Measurements from ENCODE around the gene CYP20A1. TPM values are rescaled to one million over a fixed set of nuclear protein-coding genes. Genes with fewer than 3 reads are reported as not detected.
"Not testable (repeated sequence)": the region's sequence is repeated elsewhere in the genome, so short reads cannot be mapped to it uniquely, and the experiment has no call there.

The CYP20A1 gene, protein sequence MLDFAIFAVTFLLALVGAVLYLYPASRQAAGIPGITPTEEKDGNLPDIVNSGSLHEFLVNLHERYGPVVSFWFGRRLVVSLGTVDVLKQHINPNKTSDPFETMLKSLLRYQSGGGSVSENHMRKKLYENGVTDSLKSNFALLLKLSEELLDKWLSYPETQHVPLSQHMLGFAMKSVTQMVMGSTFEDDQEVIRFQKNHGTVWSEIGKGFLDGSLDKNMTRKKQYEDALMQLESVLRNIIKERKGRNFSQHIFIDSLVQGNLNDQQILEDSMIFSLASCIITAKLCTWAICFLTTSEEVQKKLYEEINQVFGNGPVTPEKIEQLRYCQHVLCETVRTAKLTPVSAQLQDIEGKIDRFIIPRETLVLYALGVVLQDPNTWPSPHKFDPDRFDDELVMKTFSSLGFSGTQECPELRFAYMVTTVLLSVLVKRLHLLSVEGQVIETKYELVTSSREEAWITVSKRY
- 10 to 100 TPM; 35.1 to 35.4 TPM for total RNA-seq

DNA sequence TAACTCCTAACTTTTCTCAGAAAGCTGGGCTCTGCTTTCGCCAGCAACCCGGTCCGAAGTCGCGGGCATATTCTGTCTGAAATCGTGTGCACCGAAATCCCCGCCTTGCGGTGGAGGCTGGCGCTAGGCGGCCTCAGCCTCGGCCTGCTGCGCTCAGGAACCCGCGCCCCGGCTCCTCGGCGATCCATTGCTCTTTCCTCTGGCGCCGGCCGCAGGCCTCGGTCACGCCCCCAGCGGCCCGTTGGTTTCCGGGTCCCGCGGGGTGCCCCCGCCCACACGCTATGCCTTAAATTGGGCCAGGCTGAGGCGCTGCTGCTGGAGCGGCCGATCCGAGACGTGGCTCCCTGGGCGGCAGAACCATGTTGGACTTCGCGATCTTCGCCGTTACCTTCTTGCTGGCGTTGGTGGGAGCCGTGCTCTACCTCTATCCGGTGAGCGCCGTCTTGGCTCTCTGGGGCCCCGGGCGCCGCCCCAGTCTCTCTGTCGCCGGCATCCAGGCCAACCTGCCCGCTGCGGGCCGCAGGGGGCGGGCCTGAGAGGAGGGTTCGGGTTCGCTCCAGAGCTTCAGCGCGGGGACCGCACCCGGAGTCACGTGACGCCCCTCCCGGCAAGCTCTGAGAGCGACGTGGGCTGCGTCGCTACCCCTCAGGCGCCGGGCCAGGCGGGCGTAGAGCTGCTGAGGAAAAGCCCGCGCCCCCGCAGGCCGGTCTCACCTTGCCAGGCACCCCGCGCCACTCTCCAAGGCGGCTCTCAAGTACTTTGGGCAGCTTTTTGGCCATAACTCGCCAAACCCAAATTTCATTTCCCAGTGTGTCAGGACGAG is at the start of gene CYP20A1:
CYP20A1 (plus strand) TSS at position 315 of the 823 bp plus-strand sequence; CDS start at position 360, 45 bp downstream.
- H3K36me3 ChIP-seq: no peaks in the 10 kb centered on the region
- no peaks in the 10 kb centered on the region for H3K27me3 ChIP-seq (replicated peaks; ENCODE audit: insufficient read depth)
- H3K9me3 ChIP-seq: no peaks in the 10 kb centered on the region
- H3K4me1 ChIP-seq (replicated peaks): no peaks in the 10 kb centered on the region
- intact Hi-C loops (cut with DNase I): loop anchor here (10.0 kb wide), 1 partner anchor 216 kb away; no protein-coding TSS in a partner anchor
- DNase-seq (ENCODE audit: low spot score): peak; percentile 94
- peak within 1 kb of the TSS; percentile 68 to 84 for H3K4me3 ChIP-seq
- peak within 1 kb of the TSS; percentile 95 to 96 for H3K27ac ChIP-seq
- under 1% methylated on average over 64 of the region's 80 CpGs for WGBS
- TF ChIP-seq, protein P1, sequence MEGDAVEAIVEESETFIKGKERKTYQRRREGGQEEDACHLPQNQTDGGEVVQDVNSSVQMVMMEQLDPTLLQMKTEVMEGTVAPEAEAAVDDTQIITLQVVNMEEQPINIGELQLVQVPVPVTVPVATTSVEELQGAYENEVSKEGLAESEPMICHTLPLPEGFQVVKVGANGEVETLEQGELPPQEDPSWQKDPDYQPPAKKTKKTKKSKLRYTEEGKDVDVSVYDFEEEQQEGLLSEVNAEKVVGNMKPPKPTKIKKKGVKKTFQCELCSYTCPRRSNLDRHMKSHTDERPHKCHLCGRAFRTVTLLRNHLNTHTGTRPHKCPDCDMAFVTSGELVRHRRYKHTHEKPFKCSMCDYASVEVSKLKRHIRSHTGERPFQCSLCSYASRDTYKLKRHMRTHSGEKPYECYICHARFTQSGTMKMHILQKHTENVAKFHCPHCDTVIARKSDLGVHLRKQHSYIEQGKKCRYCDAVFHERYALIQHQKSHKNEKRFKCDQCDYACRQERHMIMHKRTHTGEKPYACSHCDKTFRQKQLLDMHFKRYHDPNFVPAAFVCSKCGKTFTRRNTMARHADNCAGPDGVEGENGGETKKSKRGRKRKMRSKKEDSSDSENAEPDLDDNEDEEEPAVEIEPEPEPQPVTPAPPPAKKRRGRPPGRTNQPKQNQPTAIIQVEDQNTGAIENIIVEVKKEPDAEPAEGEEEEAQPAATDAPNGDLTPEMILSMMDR (IDR thresholded peaks at IDR 0.05): peak; percentile 11 to 57 (median 40)
- peak; percentile 60 for TF ChIP-seq POLR2A (IDR thresholded peaks at IDR 0.05)
- TF ChIP-seq POLR2AphosphoS5 (IDR thresholded peaks at IDR 0.05): peak; percentile 90

DNA sequence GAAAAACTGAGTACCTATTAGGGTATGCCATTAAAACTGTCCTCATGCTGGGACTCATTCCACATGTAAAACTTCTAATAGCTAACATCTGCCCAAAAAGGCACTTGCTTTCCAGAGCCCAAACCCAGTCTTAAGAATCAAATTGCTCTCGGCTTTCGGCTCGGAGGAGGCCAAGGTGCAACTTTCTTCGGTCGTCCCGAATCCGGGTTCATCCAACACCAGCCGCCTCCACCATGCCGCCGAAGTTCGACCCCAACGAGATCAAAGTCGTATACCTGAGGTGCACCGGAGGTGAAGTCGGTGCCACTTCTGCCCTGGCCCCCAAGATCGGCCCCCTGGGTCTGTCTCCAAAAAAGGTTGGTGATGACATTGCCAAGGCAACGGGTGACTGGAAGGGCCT is 48.3 kb upstream of the CYP20A1 start:
- H3K27ac ChIP-seq; H3K9me3 ChIP-seq; DNase-seq (ENCODE audit: low spot score); intact Hi-C loops (cut with DNase I); H3K4me3 ChIP-seq; H3K27me3 ChIP-seq (replicated peaks; ENCODE audit: insufficient read depth); H3K36me3 ChIP-seq; H3K4me1 ChIP-seq (replicated peaks): not testable (repeated sequence)
- WGBS: 95% methylated on average over 17 of the region's 17 CpGs

DNA sequence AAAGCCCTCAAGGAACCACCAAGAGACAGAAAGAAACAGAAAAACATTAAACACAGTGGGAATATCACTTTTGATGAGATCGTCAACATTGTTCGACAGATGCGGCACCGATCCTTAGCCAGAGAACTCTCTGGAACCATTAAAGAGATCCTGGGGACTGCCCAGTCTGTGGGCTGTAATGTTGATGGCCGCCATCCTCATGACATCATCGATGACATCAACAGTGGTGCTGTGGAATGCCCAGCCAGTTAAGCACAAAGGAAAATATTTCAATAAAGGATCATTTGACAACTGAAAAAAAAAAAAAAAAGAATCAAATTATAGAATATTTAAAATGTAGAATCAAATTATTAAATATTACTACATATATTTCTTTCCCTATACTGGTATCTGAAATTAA is 47.8 kb upstream of the CYP20A1 start:
- H3K4me1 ChIP-seq (replicated peaks); H3K4me3 ChIP-seq; intact Hi-C loops (cut with DNase I); H3K27me3 ChIP-seq (replicated peaks; ENCODE audit: insufficient read depth); H3K27ac ChIP-seq; H3K36me3 ChIP-seq; DNase-seq (ENCODE audit: low spot score); H3K9me3 ChIP-seq: not testable (repeated sequence)
- WGBS: 95% methylated on average over 6 of the region's 6 CpGs

DNA sequence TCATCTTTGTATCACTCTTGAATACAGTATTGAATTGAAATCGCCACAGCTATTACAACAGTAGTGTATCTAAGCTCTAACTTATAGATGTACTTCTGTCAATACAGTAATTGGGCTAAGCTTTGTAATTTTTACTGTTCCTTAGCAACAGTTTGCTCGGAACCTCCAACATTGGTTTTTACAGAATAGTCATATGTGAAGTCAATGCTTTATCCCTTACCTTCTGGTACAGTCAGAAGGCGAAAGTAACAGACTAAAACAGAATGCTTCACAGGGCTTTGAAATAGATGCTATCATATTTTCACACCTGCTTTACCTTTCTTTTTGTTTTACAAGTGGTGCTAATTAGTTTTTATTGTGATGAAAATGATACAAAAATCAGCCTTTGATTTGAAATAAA is 46.9 kb upstream of the CYP20A1 start:
- 94% methylated on average over 3 of the region's 3 CpGs for WGBS
- Histone ChIP-seq H3K27ac (no peak overlapping the region), H3K4me3 (no peak overlapping the region), H3K36me3 (no peaks in the 10 kb centered on the region), H3K27me3 (replicated peaks; ENCODE audit: insufficient read depth) (no peaks in the 10 kb centered on the region), H3K4me1 (replicated peaks) (no peaks in the 10 kb centered on the region), H3K9me3 (no peaks in the 10 kb centered on the region)
- no peak for DNase-seq (ENCODE audit: low spot score)
- intact Hi-C loops (cut with DNase I): no loop called here
- TF ChIP-seq POLR2A (IDR thresholded peaks at IDR 0.05): no peak
- TF ChIP-seq, protein P1 (IDR thresholded peaks at IDR 0.05): no peak
- no peak for TF ChIP-seq POLR2AphosphoS5 (IDR thresholded peaks at IDR 0.05)

DNA sequence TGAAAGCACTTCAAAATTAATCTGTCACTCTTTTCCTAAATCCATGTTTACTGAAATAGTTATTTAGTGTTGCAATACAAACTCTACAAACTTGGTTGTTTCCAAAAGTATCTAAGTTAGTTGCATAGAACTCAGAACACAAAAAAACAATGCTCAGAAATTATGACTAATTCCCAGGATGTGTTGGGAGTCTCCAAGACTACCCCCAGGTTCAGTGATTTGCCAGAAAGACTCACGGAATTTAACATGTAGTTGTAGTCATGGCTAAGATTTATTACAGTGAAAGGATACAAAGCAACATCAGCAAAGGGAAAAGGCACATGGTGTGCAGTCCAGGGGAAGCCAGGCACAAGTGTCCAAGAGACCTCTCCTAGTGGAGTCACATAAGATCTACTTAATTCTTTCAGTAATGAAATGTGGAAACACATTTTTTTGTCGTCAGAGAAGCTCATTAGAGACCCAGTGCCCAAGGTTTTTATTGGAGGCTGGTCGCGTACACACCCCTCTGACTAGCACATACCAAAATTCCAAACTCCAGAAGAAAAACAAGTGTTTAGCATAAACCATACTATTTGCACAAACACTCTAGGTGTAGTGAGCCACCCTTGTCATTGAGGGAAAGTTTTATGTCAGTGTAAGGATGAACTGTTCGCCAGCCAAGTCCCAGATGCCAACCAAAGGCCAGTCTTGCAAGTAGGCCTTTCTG is 43.3 kb upstream of the CYP20A1 start:
- H3K27ac ChIP-seq: no peak overlapping the region
- H3K4me3 ChIP-seq: no peak overlapping the region
- no peaks in the 10 kb centered on the region for H3K9me3 ChIP-seq
- intact Hi-C loops (cut with DNase I): no loop called here
- no peak for DNase-seq (ENCODE audit: low spot score)
- TF ChIP-seq, protein P1 (IDR thresholded peaks at IDR 0.05): no peak
- no peak for TF ChIP-seq POLR2A (IDR thresholded peaks at IDR 0.05)
- TF ChIP-seq POLR2AphosphoS5 (IDR thresholded peaks at IDR 0.05): no peak
- H3K4me1 ChIP-seq (replicated peaks): no peaks in the 10 kb centered on the region
- 79% methylated on average over 5 of the region's 5 CpGs for WGBS
- no peaks in the 10 kb centered on the region for H3K36me3 ChIP-seq
- no peaks in the 10 kb centered on the region for H3K27me3 ChIP-seq (replicated peaks; ENCODE audit: insufficient read depth)
